Fibroblast of mammary gland (primary cell): ENCODE measurements around the gene ARSJ.

Experiments
- DNase-seq: peaks from one replicate; pipeline ENCODE4 v3.0.0-alpha.2; 2010; ENCODE audit warnings: low read depth
- H3K4me3 ChIP-seq: 2 replicates; pipeline ENCODE4 v1.5.1; 2011; ENCODE audit warnings: low read depth, mild to moderate bottlenecking, low read length, moderate library complexity; ENCODE audit not compliant: control insufficient read depth
- CTCF ChIP-seq: conservative IDR thresholded peaks from 2 replicates; pipeline ENCODE4 v1.5.1; 2011; ENCODE audit warnings: low read depth, low read length, inconsistent platforms; ENCODE audit not compliant: control insufficient read depth, insufficient read depth

Gene ARSJ

DNA sequence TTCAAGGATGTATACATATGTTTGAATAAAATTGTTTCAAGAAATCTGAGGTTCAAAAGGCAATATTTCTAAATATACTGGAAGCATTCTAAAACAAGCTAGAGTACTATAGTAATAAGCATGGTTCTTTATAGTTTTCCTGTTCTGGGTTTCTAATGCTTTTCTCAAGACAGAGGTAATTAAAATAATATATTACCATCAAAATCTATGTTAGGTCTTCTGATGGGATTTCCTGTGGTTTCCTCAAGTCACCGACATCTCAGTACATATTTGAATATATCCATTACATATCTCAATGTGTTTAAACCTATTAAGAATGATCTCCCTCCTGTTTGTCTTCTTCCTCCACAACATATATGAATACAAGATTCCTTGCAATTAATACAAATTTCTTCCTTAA is 25.6 kb downstream of the ARSJ start:
- DNase-seq = no peak
- no peak overlapping the region for H3K4me3 ChIP-seq
- no peak for TF ChIP-seq CTCF

GRCh38 chr4:113952452-113953029 is 26.9 kb downstream of the ARSJ start:
- peak; percentile 75 for TF ChIP-seq CTCF
- peak; percentile 66 for DNase-seq

DNA sequence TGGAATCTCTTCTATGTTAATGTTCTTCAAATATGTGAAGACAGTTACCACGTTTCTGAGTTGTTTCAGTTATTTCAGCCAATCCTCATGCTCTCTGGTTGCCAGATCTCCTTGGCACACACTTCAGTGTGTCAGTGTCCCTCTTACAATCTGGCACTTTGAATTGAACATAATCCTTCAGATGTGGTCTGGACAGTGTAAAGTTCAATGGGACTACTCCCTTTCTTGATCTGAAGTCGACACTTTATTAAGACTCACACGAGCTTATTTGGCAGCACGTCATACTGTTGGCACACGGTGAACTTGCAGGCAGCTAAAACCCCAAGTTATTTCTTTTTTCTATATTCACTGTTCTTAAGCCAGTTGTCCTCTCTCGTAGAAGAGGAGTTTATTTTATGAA is 28.2 kb downstream of the ARSJ start:
- H3K4me3 ChIP-seq = no peak overlapping the region
- no peak for TF ChIP-seq CTCF
- peak; percentile 68 for DNase-seq

More at GRCh38 chr4:113952452-113953029, 26.9 kb downstream of the ARSJ start:
- H3K4me3 ChIP-seq = no peak overlapping the region

DNA sequence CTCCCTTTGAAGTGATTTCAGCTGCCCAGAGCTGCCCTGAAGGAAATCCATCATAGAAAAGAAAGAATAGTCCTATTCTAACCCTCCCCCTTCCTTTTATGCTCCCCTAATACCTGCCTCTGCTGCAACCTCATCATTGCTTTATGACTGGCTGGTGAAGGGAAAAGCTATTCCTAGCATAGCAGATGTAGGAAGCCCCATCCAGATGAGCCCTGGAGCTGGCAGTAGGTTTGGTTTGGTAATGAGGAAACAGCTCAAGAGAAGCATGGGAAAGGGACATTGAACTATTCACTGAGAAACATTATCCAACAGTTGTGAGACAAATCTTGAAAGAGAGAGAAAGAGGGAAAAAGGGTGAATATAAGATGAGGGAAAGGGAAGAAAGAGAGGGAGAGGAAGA is 29.2 kb downstream of the ARSJ start:
- no peak for DNase-seq
- TF ChIP-seq CTCF = no peak
- no peak overlapping the region for H3K4me3 ChIP-seq

GRCh38 chr4:113947484-113947883 is 32.0 kb downstream of the ARSJ start:
- no peak for TF ChIP-seq CTCF
- no peak for DNase-seq
- no peak overlapping the region for H3K4me3 ChIP-seq

- peak; percentile 58 for DNase-seq
- no peak for TF ChIP-seq CTCF
- no peak overlapping the region for H3K4me3 ChIP-seq
Measured at GRCh38 chr4:113945906-113946305, 33.5 kb downstream of the ARSJ start.

- no peak overlapping the region for H3K4me3 ChIP-seq
- peak; percentile 40 for DNase-seq
Measured at GRCh38 chr4:113943863-113944262, 35.6 kb downstream of the ARSJ start.

More at GRCh38 chr4:113943863-113944262, 35.6 kb downstream of the ARSJ start:
- no peak for TF ChIP-seq CTCF
